ENCODE data around the gene OR51B6. TPM values are rescaled to one million over a fixed set of nuclear protein-coding genes. Genes with fewer than 3 reads are reported as not detected.

The OR51B6 gene
- total and polyA plus RNA-seq, 3 donors from 2014 or later, result not detected

Small RNAs within 50 kb of the gene (small RNA-seq; reads per million reads assigned to genes)
- 0 reads per million in 2 donors for gene AC104389.3

Other genes with a start within 250 kb of the OR51B6 start
- under 1 TPM; 0.37 to 0.55 TPM for gene OR52A5, start 213.2 kb upstream of the OR51B6 start, total RNA-seq
- not detected for gene OR52A5, start 213.2 kb upstream of the OR51B6 start, polyA plus RNA-seq (ENCODE audit: insufficient read depth, low read depth, low replicate concordance)
- under 1 TPM; 0.19 to 0.47 TPM for gene OR52A1, start 196.8 kb upstream of the OR51B6 start, total RNA-seq
- not detected for gene OR52A1, start 196.8 kb upstream of the OR51B6 start, polyA plus RNA-seq (ENCODE audit: insufficient read depth, low read depth, low replicate concordance)
- gene OR51V1, start 150.8 kb upstream of the OR51B6 start, total RNA-seq, result not detected
- gene OR51V1, start 150.8 kb upstream of the OR51B6 start, polyA plus RNA-seq (ENCODE audit: insufficient read depth, low read depth, low replicate concordance), result not detected
- 10 to 100 TPM in 1 of 2 donors, not detected in 1; 11.8 TPM for gene HBB, start 124.4 kb upstream of the OR51B6 start, total RNA-seq
- gene HBB, start 124.4 kb upstream of the OR51B6 start, polyA plus RNA-seq (ENCODE audit: insufficient read depth, low read depth, low replicate concordance), result 55.6 TPM
- not detected for gene HBD, start 117.0 kb upstream of the OR51B6 start, total RNA-seq
- gene HBD, start 117.0 kb upstream of the OR51B6 start, polyA plus RNA-seq (ENCODE audit: insufficient read depth, low read depth, low replicate concordance), result not detected
- gene HBG1, start 101.7 kb upstream of the OR51B6 start, total RNA-seq, result not detected
- not detected for gene HBG1, start 101.7 kb upstream of the OR51B6 start, polyA plus RNA-seq (ENCODE audit: insufficient read depth, low read depth, low replicate concordance)
- not detected for gene HBG2, start 96.7 kb upstream of the OR51B6 start, total RNA-seq
- gene HBG2, start 96.7 kb upstream of the OR51B6 start, polyA plus RNA-seq (ENCODE audit: insufficient read depth, low read depth, low replicate concordance), result not detected
- under 1 TPM in 1 of 2 donors, not detected in 1; 0.87 TPM for gene HBE1, start 81.6 kb upstream of the OR51B6 start, total RNA-seq
- gene HBE1, start 81.6 kb upstream of the OR51B6 start, polyA plus RNA-seq (ENCODE audit: insufficient read depth, low read depth, low replicate concordance), result not detected
- under 1 TPM in 1 of 2 donors, not detected in 1; 0.74 TPM for gene OR51B4, start 49.6 kb upstream of the OR51B6 start, total RNA-seq
- gene OR51B4, start 49.6 kb upstream of the OR51B6 start, polyA plus RNA-seq (ENCODE audit: insufficient read depth, low read depth, low replicate concordance), result not detected
- under 1 TPM in 1 of 2 donors, not detected in 1; 0.74 TPM for gene OR51B2, start 27.2 kb upstream of the OR51B6 start, total RNA-seq
- not detected for gene OR51B2, start 27.2 kb upstream of the OR51B6 start, polyA plus RNA-seq (ENCODE audit: insufficient read depth, low read depth, low replicate concordance)
- gene OR51B5, start 8.0 kb upstream of the OR51B6 start, total RNA-seq, result 1 to 10 TPM; 1.3 to 2.7 TPM
- gene OR51B5, start 8.0 kb upstream of the OR51B6 start, polyA plus RNA-seq (ENCODE audit: insufficient read depth, low read depth, low replicate concordance), result 0.78 TPM
- not detected for gene OR51M1, start 32.3 kb downstream of the OR51B6 start, total RNA-seq
- gene OR51M1, start 32.3 kb downstream of the OR51B6 start, polyA plus RNA-seq (ENCODE audit: insufficient read depth, low read depth, low replicate concordance), result not detected
- not detected for gene OR51Q1, start 70.6 kb downstream of the OR51B6 start, total RNA-seq
- not detected for gene OR51Q1, start 70.6 kb downstream of the OR51B6 start, polyA plus RNA-seq (ENCODE audit: insufficient read depth, low read depth, low replicate concordance)
- 1 to 10 TPM in 1 of 2 donors, under 1 TPM in 1; 0.74 to 1.1 TPM for gene OR51I1, start 90.0 kb downstream of the OR51B6 start, total RNA-seq
- gene OR51I1, start 90.0 kb downstream of the OR51B6 start, polyA plus RNA-seq (ENCODE audit: insufficient read depth, low read depth, low replicate concordance), result not detected
- gene OR51I2, start 97.8 kb downstream of the OR51B6 start, total RNA-seq, result not detected
- gene OR51I2, start 97.8 kb downstream of the OR51B6 start, polyA plus RNA-seq (ENCODE audit: insufficient read depth, low read depth, low replicate concordance), result not detected
- gene OR52D1, start 137.2 kb downstream of the OR51B6 start, total RNA-seq, result not detected
- not detected for gene OR52D1, start 137.2 kb downstream of the OR51B6 start, polyA plus RNA-seq (ENCODE audit: insufficient read depth, low read depth, low replicate concordance)
- gene UBQLN3, start 158.4 kb downstream of the OR51B6 start, total RNA-seq, result 100 to 1,000 TPM; 105 to 283 TPM
- 336 TPM for gene UBQLN3, start 158.4 kb downstream of the OR51B6 start, polyA plus RNA-seq (ENCODE audit: insufficient read depth, low read depth, low replicate concordance)
- 10 to 100 TPM in 1 of 2 donors, 1 to 10 TPM in 1; 8.8 to 38.7 TPM for gene UBQLNL, start 165.2 kb downstream of the OR51B6 start, total RNA-seq
- gene UBQLNL, start 165.2 kb downstream of the OR51B6 start, polyA plus RNA-seq (ENCODE audit: insufficient read depth, low read depth, low replicate concordance), result 42.8 TPM
- 1 to 10 TPM; 1.4 to 1.9 TPM for gene OR52H1, start 197.0 kb downstream of the OR51B6 start, total RNA-seq
- not detected for gene OR52H1, start 197.0 kb downstream of the OR51B6 start, polyA plus RNA-seq (ENCODE audit: insufficient read depth, low read depth, low replicate concordance)
- not detected for gene OR52B6, start 229.4 kb downstream of the OR51B6 start, total RNA-seq
- not detected for gene OR52B6, start 229.4 kb downstream of the OR51B6 start, polyA plus RNA-seq (ENCODE audit: insufficient read depth, low read depth, low replicate concordance)
- 10 to 100 TPM in 1 of 2 donors, 1 to 10 TPM in 1; 9.1 to 10.6 TPM for gene TRIM6, start 245.1 kb downstream of the OR51B6 start, total RNA-seq
- gene TRIM6, start 245.1 kb downstream of the OR51B6 start, polyA plus RNA-seq (ENCODE audit: insufficient read depth, low read depth, low replicate concordance), result 20.9 TPM

All from testis (tissue), 3 donors.